Panc1 (cell line): Measurements from ENCODE around the gene CARMIL1. TPM values are rescaled to one million over a fixed set of nuclear protein-coding genes. Genes with fewer than 3 reads are reported as not detected.

ENCODE experiments used
- ATAC-seq: fragments of 200-7000 bp; cut with Tn5 transposase; 2 replicates; pipeline ENCODE4 v1.9.1; 2020; ENCODE audit warnings: mild to moderate bottlenecking, moderate library complexity
- BruUV-seq: library from RNA; stranded (reverse); fragments of 400-500 nt; replicated peaks from 2 replicates; lab custom pipeline; 2021; lab: Mats Ljungman, UMichigan
- CTCF ChIA-PET: fragments of 300-600 bp; sonication (Branson Sonifier 250); formaldehyde crosslinking; loops from one replicate; lab custom pipeline; 2022; ENCODE audit warnings: antibody characterized with exemption; lab: Charles Lee
- POLR2A ChIA-PET: fragments of 300-600 bp; sonication (Branson Sonifier 250); formaldehyde crosslinking; loops from one replicate; lab custom pipeline; 2022; ENCODE audit warnings: antibody characterized with exemption; lab: Charles Lee
- DNase-seq: peaks from one replicate; pipeline ENCODE4 v3.0.0-alpha.2; 2010; ENCODE audit warnings: low read depth, low spot score
- H3K27ac ChIP-seq: 2 replicates; pipeline ENCODE4 v1.5.1; 2011; ENCODE audit warnings: mild to moderate bottlenecking, low read length, inconsistent platforms
- H3K27me3 ChIP-seq: fragments of 200-500 bp; sonication (Bioruptor generic); 2 replicates; pipeline ENCODE4 v1.6.0; 2014; ENCODE audit warnings: low read length, inconsistent platforms; ENCODE audit not compliant: control insufficient read depth, insufficient read depth
- H3K36me3 ChIP-seq: fragments of 200-500 bp; sonication (Bioruptor generic); 2 replicates; pipeline ENCODE4 v1.5.1; 2014; ENCODE audit warnings: inconsistent platforms, mild to moderate bottlenecking, low read length, moderate library complexity; ENCODE audit not compliant: control insufficient read depth, insufficient read depth
- H3K4me1 ChIP-seq: 2 replicates; pipeline ENCODE4 v1.5.1; 2011; ENCODE audit warnings: inconsistent platforms, mild to moderate bottlenecking, low read length, moderate library complexity; ENCODE audit not compliant: control insufficient read depth, insufficient read depth
- H3K4me3 ChIP-seq, 2 experiments: 2 replicates each; pipeline ENCODE4 v1.5.1; 2011 to 2012; ENCODE audit warnings: low read depth in 2 of 2, low read length in 2 of 2, mild to moderate bottlenecking in 2 of 2, inconsistent platforms in 1 of 2, moderate library complexity in 1 of 2
- H3K9me3 ChIP-seq: fragments of 200-500 bp; sonication (Bioruptor generic); 2 replicates; pipeline ENCODE4 v1.5.1; 2014; ENCODE audit warnings: low read depth, mild to moderate bottlenecking, inconsistent platforms, low read length, moderate library complexity; ENCODE audit not compliant: control insufficient read depth, insufficient read depth
- POLR2AphosphoS5 ChIP-seq: IDR thresholded peaks from 2 replicates; pipeline ENCODE4 v1.6.1; 2012; ENCODE audit warnings: mild to moderate bottlenecking, low read depth, low read length, moderate library complexity
- SIN3A ChIP-seq: IDR thresholded peaks from 2 replicates; pipeline ENCODE4 v1.6.1; 2012; ENCODE audit warnings: low read depth, mild to moderate bottlenecking, low read length, moderate library complexity, borderline replicate concordance; ENCODE audit not compliant: insufficient read depth
- TCF7L2 ChIP-seq: IDR thresholded peaks from 2 replicates; pipeline ENCODE4 v1.6.1; 2011; ENCODE audit warnings: mild to moderate bottlenecking, low read depth, low read length, inconsistent platforms
- in situ Hi-C: cut with HindIII; loops from 2 replicates; pipeline ENCODE4 v1.10.0; 2016; ENCODE audit warnings: low sequenced_read_pairs, low pct_unique_long_range_greater_than_20kb
- intact Hi-C: fragments of 100-400 bp; cut with micrococcal nuclease; formaldehyde crosslinking; loops from one replicate; pipeline ENCODE4 v1.10.0; 2022; ENCODE audit not compliant: unreplicated experiment
- total RNA-seq: library from RNA; stranded (reverse); gene quantifications from one replicate; pipeline ENCODE4 v1.2.1, GENCODE V29; 2021; ENCODE audit not compliant: unreplicated experiment
- TF ChIP-seq, protein P1 (sequence below), 2 experiments: IDR thresholded peaks; 2 replicates each; pipeline ENCODE4 v1.6.1; 2011 to 2012; ENCODE audit warnings: low read depth in 2 of 2, control low read depth in 1 of 2, low read length in 1 of 2, mild to moderate bottlenecking in 1 of 2, moderate library complexity in 1 of 2; ENCODE audit not compliant: insufficient read depth in 1 of 2
- TF ChIP-seq, protein P2 (sequence below): fragments of 450-650 bp; IDR thresholded peaks from 2 replicates; pipeline ENCODE4 v1.5.1; 2017; ENCODE audit warnings: mild to moderate bottlenecking

Gene CARMIL1
- total RNA-seq, 1 experiment from 2014 or later: 4.0 TPM

GRCh38 chr6:25458485-25458884, 179.3 kb downstream of the CARMIL1 start:
- CTCF ChIA-PET: no interaction called here

GRCh38 chr6:25462235-25462897, 183.2 kb downstream of the CARMIL1 start:
- no TSS peak for BruUV-seq
- ChIA-PET POLR2A (no interaction called here), CTCF (no interaction called here)
- intact Hi-C loops (no loop called here), in situ Hi-C loops (no loop called here)
- DNase-seq (no peak), ATAC-seq (no peak)
- no peaks in the 10 kb centered on the region for H3K36me3 ChIP-seq
- H3K27ac ChIP-seq: no peak overlapping the region
- H3K27me3 ChIP-seq: no peaks in the 10 kb centered on the region
- no peaks in the 10 kb centered on the region for H3K9me3 ChIP-seq
- H3K4me1 ChIP-seq: no peaks in the 10 kb centered on the region
- TF ChIP-seq TCF7L2 (no peak), SIN3A (no peak), POLR2AphosphoS5 (no peak)
- TF ChIP-seq, protein P1, sequence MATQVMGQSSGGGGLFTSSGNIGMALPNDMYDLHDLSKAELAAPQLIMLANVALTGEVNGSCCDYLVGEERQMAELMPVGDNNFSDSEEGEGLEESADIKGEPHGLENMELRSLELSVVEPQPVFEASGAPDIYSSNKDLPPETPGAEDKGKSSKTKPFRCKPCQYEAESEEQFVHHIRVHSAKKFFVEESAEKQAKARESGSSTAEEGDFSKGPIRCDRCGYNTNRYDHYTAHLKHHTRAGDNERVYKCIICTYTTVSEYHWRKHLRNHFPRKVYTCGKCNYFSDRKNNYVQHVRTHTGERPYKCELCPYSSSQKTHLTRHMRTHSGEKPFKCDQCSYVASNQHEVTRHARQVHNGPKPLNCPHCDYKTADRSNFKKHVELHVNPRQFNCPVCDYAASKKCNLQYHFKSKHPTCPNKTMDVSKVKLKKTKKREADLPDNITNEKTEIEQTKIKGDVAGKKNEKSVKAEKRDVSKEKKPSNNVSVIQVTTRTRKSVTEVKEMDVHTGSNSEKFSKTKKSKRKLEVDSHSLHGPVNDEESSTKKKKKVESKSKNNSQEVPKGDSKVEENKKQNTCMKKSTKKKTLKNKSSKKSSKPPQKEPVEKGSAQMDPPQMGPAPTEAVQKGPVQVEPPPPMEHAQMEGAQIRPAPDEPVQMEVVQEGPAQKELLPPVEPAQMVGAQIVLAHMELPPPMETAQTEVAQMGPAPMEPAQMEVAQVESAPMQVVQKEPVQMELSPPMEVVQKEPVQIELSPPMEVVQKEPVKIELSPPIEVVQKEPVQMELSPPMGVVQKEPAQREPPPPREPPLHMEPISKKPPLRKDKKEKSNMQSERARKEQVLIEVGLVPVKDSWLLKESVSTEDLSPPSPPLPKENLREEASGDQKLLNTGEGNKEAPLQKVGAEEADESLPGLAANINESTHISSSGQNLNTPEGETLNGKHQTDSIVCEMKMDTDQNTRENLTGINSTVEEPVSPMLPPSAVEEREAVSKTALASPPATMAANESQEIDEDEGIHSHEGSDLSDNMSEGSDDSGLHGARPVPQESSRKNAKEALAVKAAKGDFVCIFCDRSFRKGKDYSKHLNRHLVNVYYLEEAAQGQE (IDR thresholded peaks at IDR 0.05; ENCODE audit: insufficient read depth in 1 of 2, low read depth in 2 of 2, low read length in 1 of 2): no peak
- TF ChIP-seq, protein P2, sequence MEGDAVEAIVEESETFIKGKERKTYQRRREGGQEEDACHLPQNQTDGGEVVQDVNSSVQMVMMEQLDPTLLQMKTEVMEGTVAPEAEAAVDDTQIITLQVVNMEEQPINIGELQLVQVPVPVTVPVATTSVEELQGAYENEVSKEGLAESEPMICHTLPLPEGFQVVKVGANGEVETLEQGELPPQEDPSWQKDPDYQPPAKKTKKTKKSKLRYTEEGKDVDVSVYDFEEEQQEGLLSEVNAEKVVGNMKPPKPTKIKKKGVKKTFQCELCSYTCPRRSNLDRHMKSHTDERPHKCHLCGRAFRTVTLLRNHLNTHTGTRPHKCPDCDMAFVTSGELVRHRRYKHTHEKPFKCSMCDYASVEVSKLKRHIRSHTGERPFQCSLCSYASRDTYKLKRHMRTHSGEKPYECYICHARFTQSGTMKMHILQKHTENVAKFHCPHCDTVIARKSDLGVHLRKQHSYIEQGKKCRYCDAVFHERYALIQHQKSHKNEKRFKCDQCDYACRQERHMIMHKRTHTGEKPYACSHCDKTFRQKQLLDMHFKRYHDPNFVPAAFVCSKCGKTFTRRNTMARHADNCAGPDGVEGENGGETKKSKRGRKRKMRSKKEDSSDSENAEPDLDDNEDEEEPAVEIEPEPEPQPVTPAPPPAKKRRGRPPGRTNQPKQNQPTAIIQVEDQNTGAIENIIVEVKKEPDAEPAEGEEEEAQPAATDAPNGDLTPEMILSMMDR: no peak
- H3K4me3 ChIP-seq: no peak overlapping the region

More at GRCh38 chr6:25458485-25458884, 179.3 kb downstream of the CARMIL1 start:
- in situ Hi-C loops (no loop called here), intact Hi-C loops (no loop called here)
- Histone ChIP-seq H3K27ac (no peak overlapping the region), H3K9me3 (no peaks in the 10 kb centered on the region), H3K4me1 (no peaks in the 10 kb centered on the region), H3K36me3 (no peaks in the 10 kb centered on the region), H3K4me3 (no peak overlapping the region), H3K27me3 (no peaks in the 10 kb centered on the region)
- DNase-seq (peak; percentile 22), ATAC-seq (no peak)
- POLR2A ChIA-PET: interaction anchor here (0.6 kb wide), 1 partner anchor 44 kb away, joined by 6 read pairs; no protein-coding TSS in a partner anchor
- no TSS peak for BruUV-seq
- TF ChIP-seq, protein P2: no peak
- no peak for TF ChIP-seq POLR2AphosphoS5
